ENCODE measurements around the gene SPEG. TPM values are rescaled to one million over a fixed set of nuclear protein-coding genes. Genes with fewer than 3 reads are reported as not detected.

SPEG gene
- total and polyA plus RNA-seq, 2 of the 13 experiments (the other 11 are each of a cell fraction or from before 2014, with no cell fraction given): 0.18 to 0.24 TPM

DNA sequence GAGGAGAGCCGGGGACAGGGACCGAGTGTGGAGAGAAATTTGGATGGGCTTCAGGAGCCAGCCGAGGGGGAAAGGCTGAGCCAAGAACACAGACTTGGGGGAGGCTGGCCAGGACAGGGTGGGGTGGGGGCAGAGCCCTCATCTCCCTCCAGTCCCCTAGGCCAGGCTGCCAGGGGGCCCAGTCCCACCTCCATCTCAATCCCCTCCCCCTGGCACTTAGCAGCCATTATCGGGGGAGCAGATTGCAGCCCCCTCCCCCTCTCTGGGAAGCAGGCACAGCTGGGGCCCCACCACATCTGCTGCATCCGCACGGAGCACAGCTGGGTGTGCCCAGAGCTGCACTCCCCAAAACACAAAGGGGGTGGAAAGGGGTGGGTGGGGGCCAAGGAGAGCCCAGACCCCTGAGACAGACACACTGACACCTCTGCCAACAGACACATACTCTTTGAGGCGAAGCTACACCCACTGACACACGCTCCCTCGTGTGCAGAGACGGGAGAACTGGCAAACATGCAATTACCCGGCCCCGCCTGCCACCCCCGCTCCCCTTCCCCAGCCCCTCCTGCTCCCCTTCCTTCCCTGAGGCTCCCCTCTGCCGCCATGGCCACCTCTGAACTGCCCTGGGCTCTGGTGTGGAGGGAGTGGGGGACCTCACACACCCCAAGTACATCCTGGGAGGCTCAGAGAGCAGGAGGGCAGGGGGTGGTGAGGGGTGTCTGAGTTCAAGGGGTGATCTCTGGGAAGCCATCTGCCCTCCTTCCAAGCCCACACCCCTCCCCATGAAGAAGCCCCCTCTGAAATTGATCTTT, 74.5 kb downstream of the SPEG start:
- Histone ChIP-seq H3K9me3 (ENCODE audit: low read length) (no peaks in the 10 kb centered on the region), H3K27me3 (ENCODE audit: control insufficient read depth in 1 of 2, insufficient read depth in 2 of 2, low read length in 2 of 2) (peaks cover 8 to 33% of the 10 kb centered on the region in 2 experiments), H4K20me1 (ENCODE audit: insufficient read depth, low read length) (peaks cover 11% of the 10 kb centered on the region; the same call in 1 of the 2 replicates), H3K9ac (ENCODE audit: insufficient read depth, low read depth, low read length) (no peak overlapping the region), H3K36me3 (replicated peaks in 1 of 2; ENCODE audit: control insufficient read depth in 1 of 2, insufficient read depth in 2 of 2, low read length in 2 of 2) (peaks cover 10 to 18% of the 10 kb centered on the region in 2 experiments; a peak in 4 of 5 replicates), H3K79me2 (ENCODE audit: insufficient read depth, low read length) (no peaks in the 10 kb centered on the region), H3K4me1 (ENCODE audit: insufficient read depth, low read length) (peaks cover 32% of the 10 kb centered on the region), H2AFZ (ENCODE audit: low read length) (no peak overlapping the region), H3K4me2 (ENCODE audit: low read depth, low read length) (peak overlapping the region; percentile 96), H3K4me3 (replicated peaks in 1 of 3; ENCODE audit: insufficient read depth in 1 of 3, low read depth in 2 of 3, low read length in 3 of 3) (peak overlapping the region in 1 of 3 experiments; percentile 70; a peak in 1 of 6 replicates), H3K27ac (ENCODE audit: extremely low read length, insufficient read depth, low read length) (no peak overlapping the region)
- FAIRE-seq (no peak), ATAC-seq (peak; percentile 31), DNase-seq (ENCODE audit: low spot score) (no peak)
- ChIA-PET CTCF (ENCODE audit: low intra/inter-chr PET ratio, low total read pairs) (interaction anchor here (1.0 to 1.9 kb wide), 6 partner anchors 15 to 133 kb away, joined by 3 to 26 read pairs (median 8); a partner anchor contains a TSS), POLR2A (interaction anchor here (0.7 to 7.7 kb wide), 4 partner anchors 10 to 121 kb away, joined by 3 to 94 read pairs (median 8); partner anchors contain the start of genes DNPEP, GMPPA and OBSL1)
- BruUV-seq (replicated peaks): no TSS peak
- WGBS (ENCODE audit: low lambda C conversion rate): 53% methylated on average over 13 of the region's 14 CpGs
- intact Hi-C loops (cut with micrococcal nuclease; ENCODE audit: unreplicated experiment) (no loop called here), in situ Hi-C loops (cut with HindIII; ENCODE audit: extremely low pct_ligation_motif_present, low pct_unique_long_range_greater_than_20kb) (no loop called here)
- TF ChIP-seq BRCA1 (CRISPR knock-in tag; IDR thresholded peaks at IDR 0.05) (no peak), PAF1 (CRISPR knock-in tag; IDR thresholded peaks at IDR 0.05) (no peak), PREB (CRISPR knock-in tag; IDR thresholded peaks at IDR 0.05) (no peak), HNRNPH1 (optimal IDR thresholded peaks at IDR 0.05; ENCODE audit: low read depth, low read length) (no peak), ZNF230 (CRISPR knock-in tag; IDR thresholded peaks at IDR 0.05) (no peak), NBN (conservative IDR thresholded peaks at IDR 0.05) (no peak), BHLHE40 (IDR thresholded peaks at IDR 0.05; ENCODE audit: low read length) (no peak), E2F1 (CRISPR knock-in tag; IDR thresholded peaks at IDR 0.05) (no peak), TBX2 (CRISPR knock-in tag; IDR thresholded peaks at IDR 0.05; ENCODE audit: borderline replicate concordance) (peak; percentile 35; the same call in 1 of the 2 replicates), ADNP (CRISPR knock-in tag; IDR thresholded peaks at IDR 0.05) (no peak), CCAR2 (optimal IDR thresholded peaks at IDR 0.05; ENCODE audit: low read depth, low read length) (no peak), TEAD3 (CRISPR knock-in tag; optimal IDR thresholded peaks at IDR 0.05; ENCODE audit: borderline replicate concordance) (no peak), SOX6 (IDR thresholded peaks at IDR 0.05) (no peak), SOX6 (CRISPR knock-in tag; IDR thresholded peaks at IDR 0.05) (0 out of 2 replicates have a peak, but pooled peaks have one; percentile 2), RXRA (CRISPR knock-in tag; IDR thresholded peaks at IDR 0.05) (0 out of 2 replicates have a peak, but pooled peaks have one; percentile 34), ZNF256 (CRISPR knock-in tag; conservative IDR thresholded peaks at IDR 0.05) (no peak), ONECUT2 (CRISPR knock-in tag; IDR thresholded peaks at IDR 0.05) (no peak), MIXL1 (CRISPR knock-in tag; IDR thresholded peaks at IDR 0.05) (no peak), CREB1 (IDR thresholded peaks at IDR 0.05) (no peak), CREB1 (CRISPR knock-in tag; IDR thresholded peaks at IDR 0.05) (no peak)
- TF ChIP-seq, protein P1, sequence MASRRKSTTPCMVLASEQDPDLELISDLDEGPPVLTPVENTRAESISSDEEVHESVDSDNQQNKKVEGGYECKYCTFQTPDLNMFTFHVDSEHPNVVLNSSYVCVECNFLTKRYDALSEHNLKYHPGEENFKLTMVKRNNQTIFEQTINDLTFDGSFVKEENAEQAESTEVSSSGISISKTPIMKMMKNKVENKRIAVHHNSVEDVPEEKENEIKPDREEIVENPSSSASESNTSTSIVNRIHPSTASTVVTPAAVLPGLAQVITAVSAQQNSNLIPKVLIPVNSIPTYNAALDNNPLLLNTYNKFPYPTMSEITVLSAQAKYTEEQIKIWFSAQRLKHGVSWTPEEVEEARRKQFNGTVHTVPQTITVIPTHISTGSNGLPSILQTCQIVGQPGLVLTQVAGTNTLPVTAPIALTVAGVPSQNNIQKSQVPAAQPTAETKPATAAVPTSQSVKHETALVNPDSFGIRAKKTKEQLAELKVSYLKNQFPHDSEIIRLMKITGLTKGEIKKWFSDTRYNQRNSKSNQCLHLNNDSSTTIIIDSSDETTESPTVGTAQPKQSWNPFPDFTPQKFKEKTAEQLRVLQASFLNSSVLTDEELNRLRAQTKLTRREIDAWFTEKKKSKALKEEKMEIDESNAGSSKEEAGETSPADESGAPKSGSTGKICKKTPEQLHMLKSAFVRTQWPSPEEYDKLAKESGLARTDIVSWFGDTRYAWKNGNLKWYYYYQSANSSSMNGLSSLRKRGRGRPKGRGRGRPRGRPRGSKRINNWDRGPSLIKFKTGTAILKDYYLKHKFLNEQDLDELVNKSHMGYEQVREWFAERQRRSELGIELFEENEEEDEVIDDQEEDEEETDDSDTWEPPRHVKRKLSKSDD (CRISPR knock-in tag; IDR thresholded peaks at IDR 0.05; ENCODE audit: low read depth): no peak
- TF ChIP-seq, protein P2, sequence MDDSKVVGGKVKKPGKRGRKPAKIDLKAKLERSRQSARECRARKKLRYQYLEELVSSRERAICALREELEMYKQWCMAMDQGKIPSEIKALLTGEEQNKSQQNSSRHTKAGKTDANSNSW (CRISPR knock-in tag; IDR thresholded peaks at IDR 0.05; ENCODE audit: borderline replicate concordance): no peak
